ENCODE measurements around the gene AP1S3. TPM values are rescaled to one million over a fixed set of nuclear protein-coding genes. Genes with fewer than 3 reads are reported as not detected.
A peak's percentile ranks its signal among the peaks of the same experiment; 100 is the strongest.
"Not testable (repeated sequence)": the region's sequence is repeated elsewhere in the genome, so short reads cannot be mapped to it uniquely, and the experiment has no call there.

Gene AP1S3
- total and polyA plus RNA-seq, 5 donors, result 0.17 to 0.84 (median 0.29) TPM

- intact Hi-C loops (cut with DNase I), result no loop called here
- no peaks in the 10 kb centered on the region for H3K27me3 ChIP-seq (ENCODE audit: control insufficient read depth, insufficient read depth)
- 87% methylated on average over 7 of the region's 7 CpGs for WGBS
- H3K4me3 ChIP-seq (ENCODE audit: low read length), result no peak overlapping the region
- no peak for ATAC-seq
- DNase-seq, result no peak
- H3K27ac ChIP-seq (ENCODE audit: low read length), result no peak overlapping the region
- no peaks in the 10 kb centered on the region for H3K9me3 ChIP-seq (ENCODE audit: control insufficient read depth, low read length)
- no peaks in the 10 kb centered on the region for H3K4me1 ChIP-seq (ENCODE audit: control insufficient read depth, insufficient read depth, low read length)
Measured at GRCh38 chr2:223779877-223780276, 57.5 kb downstream of the AP1S3 start.

GRCh38 chr2:223774193-223774592 lies 63.2 kb downstream of the AP1S3 start:
- DNase-seq (no peak), ATAC-seq (no peak)
- H3K9me3 ChIP-seq (ENCODE audit: control insufficient read depth, low read length), result no peaks in the 10 kb centered on the region
- no peaks in the 10 kb centered on the region for H3K27me3 ChIP-seq (ENCODE audit: control insufficient read depth, insufficient read depth)
- no peak overlapping the region for H3K4me3 ChIP-seq (ENCODE audit: low read length)
- H3K4me1 ChIP-seq (ENCODE audit: control insufficient read depth, insufficient read depth, low read length), result no peaks in the 10 kb centered on the region
- H3K27ac ChIP-seq (ENCODE audit: low read length), result no peak overlapping the region
- intact Hi-C loops (cut with DNase I), result no loop called here
- 96% methylated on average over 8 of the region's 8 CpGs for WGBS

GRCh38 chr2:223772363-223772762 lies 65.0 kb downstream of the AP1S3 start:
- Histone ChIP-seq H3K9me3 (ENCODE audit: control insufficient read depth, low read length) (no peaks in the 10 kb centered on the region), H3K27me3 (ENCODE audit: control insufficient read depth, insufficient read depth) (no peaks in the 10 kb centered on the region), H3K4me1 (ENCODE audit: control insufficient read depth, insufficient read depth, low read length) (no peaks in the 10 kb centered on the region), H3K4me3 (ENCODE audit: low read length) (no peak overlapping the region), H3K27ac (ENCODE audit: low read length) (no peak overlapping the region)
- DNase-seq (no peak), ATAC-seq (no peak)
- 72% methylated on average over 3 of the region's 3 CpGs for WGBS
- intact Hi-C loops (cut with DNase I), result no loop called here

GRCh38 chr2:223771475-223771874 lies 65.9 kb downstream of the AP1S3 start:
- WGBS, result 89% methylated on average over 4 of the region's 4 CpGs

GRCh38 chr2:223768179-223768578 lies 69.2 kb downstream of the AP1S3 start:
- Histone ChIP-seq H3K9me3 (ENCODE audit: control insufficient read depth, low read length) (no peaks in the 10 kb centered on the region), H3K27me3 (ENCODE audit: control insufficient read depth, insufficient read depth) (no peaks in the 10 kb centered on the region), H3K27ac (ENCODE audit: low read length) (no peak overlapping the region), H3K4me1 (ENCODE audit: control insufficient read depth, insufficient read depth, low read length) (no peaks in the 10 kb centered on the region), H3K4me3 (ENCODE audit: low read length) (no peak overlapping the region)
- ATAC-seq, result no peak
- WGBS, result 87% methylated on average over 3 of the region's 3 CpGs
- intact Hi-C loops (cut with DNase I), result no loop called here
- no peak for DNase-seq

More at GRCh38 chr2:223771475-223771874, 65.9 kb downstream of the AP1S3 start:
- no peak for ATAC-seq
- no peak for DNase-seq
- Histone ChIP-seq H3K4me1 (ENCODE audit: control insufficient read depth, insufficient read depth, low read length) (no peaks in the 10 kb centered on the region), H3K4me3 (ENCODE audit: low read length) (no peak overlapping the region), H3K9me3 (ENCODE audit: control insufficient read depth, low read length) (no peaks in the 10 kb centered on the region), H3K27ac (ENCODE audit: low read length) (no peak overlapping the region), H3K27me3 (ENCODE audit: control insufficient read depth, insufficient read depth) (no peaks in the 10 kb centered on the region)
- intact Hi-C loops (cut with DNase I), result no loop called here

- Histone ChIP-seq H3K27ac (ENCODE audit: low read length) (no peak overlapping the region), H3K4me1 (ENCODE audit: control insufficient read depth, insufficient read depth, low read length) (no peaks in the 10 kb centered on the region), H3K27me3 (ENCODE audit: control insufficient read depth, insufficient read depth) (no peaks in the 10 kb centered on the region), H3K9me3 (ENCODE audit: control insufficient read depth, low read length) (no peaks in the 10 kb centered on the region), H3K4me3 (ENCODE audit: low read length) (no peak overlapping the region)
- ATAC-seq (no peak), DNase-seq (no peak)
- intact Hi-C loops (cut with DNase I), result no loop called here
Measured at GRCh38 chr2:223767341-223767740, 70.0 kb downstream of the AP1S3 start.

GRCh38 chr2:223765221-223765785 lies 72.1 kb downstream of the AP1S3 start:
- WGBS, result 46% methylated on average over 6 of the region's 6 CpGs
- no peaks in the 10 kb centered on the region for H3K27me3 ChIP-seq (ENCODE audit: control insufficient read depth, insufficient read depth)
- no peaks in the 10 kb centered on the region for H3K9me3 ChIP-seq (ENCODE audit: control insufficient read depth, low read length)
- ATAC-seq (no peak), DNase-seq (no peak)
- no peak overlapping the region for H3K4me3 ChIP-seq (ENCODE audit: low read length)
- no peak overlapping the region for H3K27ac ChIP-seq (ENCODE audit: low read length)
- H3K4me1 ChIP-seq (ENCODE audit: control insufficient read depth, insufficient read depth, low read length), result no peaks in the 10 kb centered on the region
- intact Hi-C loops (cut with DNase I), result no loop called here

- intact Hi-C loops (cut with DNase I), result no loop called here
- no peak for DNase-seq
- Histone ChIP-seq H3K4me1 (ENCODE audit: control insufficient read depth, insufficient read depth, low read length) (no peaks in the 10 kb centered on the region), H3K27me3 (ENCODE audit: control insufficient read depth, insufficient read depth) (no peaks in the 10 kb centered on the region), H3K4me3 (ENCODE audit: low read length) (no peak overlapping the region), H3K9me3 (ENCODE audit: control insufficient read depth, low read length) (no peaks in the 10 kb centered on the region), H3K27ac (ENCODE audit: low read length) (no peak overlapping the region)
- 85% methylated on average over 1 of the region's 1 CpG for WGBS
- no peak for ATAC-seq
Measured at GRCh38 chr2:223764796-223765195, 72.6 kb downstream of the AP1S3 start.

GRCh38 chr2:223762853-223763252 lies 74.5 kb downstream of the AP1S3 start:
- Histone ChIP-seq H3K27ac (ENCODE audit: low read length) (no peak overlapping the region), H3K4me1 (ENCODE audit: control insufficient read depth, insufficient read depth, low read length) (no peaks in the 10 kb centered on the region), H3K4me3 (ENCODE audit: low read length) (no peak overlapping the region), H3K9me3 (ENCODE audit: control insufficient read depth, low read length) (no peaks in the 10 kb centered on the region), H3K27me3 (ENCODE audit: control insufficient read depth, insufficient read depth) (no peaks in the 10 kb centered on the region)
- WGBS, result 67% methylated on average over 1 of the region's 1 CpG
- no peak for DNase-seq
- intact Hi-C loops (cut with DNase I), result no loop called here
- ATAC-seq, result peak; percentile 51 to 57

- whole genome bisulfite sequencing, result 95% methylated on average over 7 of the region's 7 CpGs
- H3K9me3 ChIP-seq (ENCODE audit: control insufficient read depth, low read length); H3K4me1 ChIP-seq (ENCODE audit: control insufficient read depth, insufficient read depth, low read length); ATAC-seq; DNase-seq; H3K27me3 ChIP-seq (ENCODE audit: control insufficient read depth, insufficient read depth); H3K4me3 ChIP-seq (ENCODE audit: low read length); intact Hi-C loops (cut with DNase I); H3K27ac ChIP-seq (ENCODE audit: low read length): not testable (repeated sequence)
Measured at GRCh38 chr2:223761746-223762145, 75.6 kb downstream of the AP1S3 start.

- no peaks in the 10 kb centered on the region for H3K9me3 ChIP-seq (ENCODE audit: control insufficient read depth, low read length)
- peak in 1 of 3 donors; percentile 52 for DNase-seq
- H3K4me3 ChIP-seq (ENCODE audit: low read length), result no peak overlapping the region
- no peaks in the 10 kb centered on the region for H3K27me3 ChIP-seq (ENCODE audit: control insufficient read depth, insufficient read depth)
- peak; percentile 48 to 57 for ATAC-seq
- intact Hi-C loops (cut with DNase I), result no loop called here
- WGBS, result 85% methylated on average over 8 of the region's 8 CpGs
- no peak overlapping the region for H3K27ac ChIP-seq (ENCODE audit: low read length)
- H3K4me1 ChIP-seq (ENCODE audit: control insufficient read depth, insufficient read depth, low read length), result no peaks in the 10 kb centered on the region
Measured at GRCh38 chr2:223760838-223761502, 76.4 kb downstream of the AP1S3 start.
